NOMO-1 treated with dmso at 0.1 percent for 144 hours (cell line): ENCODE results near the gene LTBP2.

ENCODE experiments used
- DNase-seq: peaks from one replicate; lab custom pipeline; 2025; ENCODE audit not compliant: unreplicated experiment; lab: John Stamatoyannopoulos, UW

The LTBP2 gene

DNA sequence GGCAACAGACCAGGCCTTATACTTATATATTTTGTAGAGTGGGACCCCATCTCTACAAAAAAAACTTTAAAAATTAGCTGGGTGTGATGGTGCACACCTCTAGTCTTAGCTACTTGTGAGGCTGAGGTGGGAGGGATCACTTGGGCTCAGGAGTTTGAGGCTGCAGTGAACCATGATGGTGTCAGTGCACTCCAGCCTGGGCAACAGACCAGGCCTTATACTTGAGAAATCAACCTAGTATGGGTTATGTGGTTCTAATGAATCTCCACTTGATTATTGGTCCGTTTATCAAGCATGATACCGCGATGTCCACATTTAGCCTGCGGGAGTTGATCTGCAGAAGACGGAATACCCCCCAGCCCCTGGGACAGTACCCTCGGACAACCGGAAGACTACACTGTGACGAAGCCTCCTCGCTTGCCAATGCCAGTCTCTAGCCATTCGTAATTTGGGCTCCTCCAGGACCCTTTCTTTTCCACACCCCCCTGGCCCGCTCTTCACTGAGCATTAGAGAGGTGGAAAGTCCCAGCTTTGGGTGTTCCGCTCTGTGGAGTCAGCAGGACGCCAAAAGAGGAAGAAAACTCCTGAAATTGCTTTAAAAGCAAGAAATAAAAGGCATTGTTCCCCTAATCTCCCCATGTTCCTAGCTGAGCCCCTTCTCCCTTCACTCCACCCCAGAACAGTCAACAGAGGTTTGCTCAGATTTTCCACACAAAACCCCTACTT is 19.4 kb downstream of the LTBP2 start:
- DNase-seq = no peak

DNA sequence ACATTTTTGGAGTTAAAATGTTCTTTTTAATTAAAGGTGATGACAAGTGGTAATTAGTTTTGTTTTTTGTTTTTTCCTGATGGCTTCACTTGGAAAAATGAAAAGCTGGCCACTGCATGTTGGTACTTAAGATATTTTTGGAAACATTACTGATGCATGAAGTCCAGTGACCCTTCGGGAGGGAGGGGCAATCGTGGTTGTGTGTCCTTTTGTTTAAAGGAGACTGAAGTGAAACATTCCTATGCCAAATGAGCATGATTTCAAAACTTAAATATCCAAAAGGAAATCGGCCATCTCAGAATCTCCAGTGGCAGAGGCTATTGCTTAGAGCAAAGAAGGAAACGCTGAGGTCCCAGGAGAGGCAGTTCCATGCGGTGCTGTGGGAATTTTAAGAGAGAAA is 20.1 kb downstream of the LTBP2 start:
- no peak for DNase-seq

DNA sequence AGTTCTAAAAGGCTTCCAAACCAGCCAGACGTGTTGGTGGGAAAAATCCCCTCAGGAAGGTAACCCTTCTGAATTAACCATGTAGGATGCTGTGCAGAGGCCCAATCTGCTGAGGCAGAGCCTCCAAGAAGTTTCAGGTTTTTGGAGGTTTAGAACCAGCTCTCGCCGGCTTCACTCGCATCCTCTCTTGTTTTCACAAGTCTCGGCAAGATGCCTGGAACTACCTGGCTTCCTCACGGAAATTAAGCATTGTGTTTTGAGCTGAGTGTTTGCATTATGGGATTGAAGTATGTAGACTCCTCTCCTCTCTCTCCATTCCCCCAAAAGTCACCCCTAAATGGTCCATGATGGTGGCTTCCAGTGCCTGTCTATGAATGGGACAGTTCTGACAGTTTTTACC is 20.6 kb downstream of the LTBP2 start:
- no peak for DNase-seq

DNA sequence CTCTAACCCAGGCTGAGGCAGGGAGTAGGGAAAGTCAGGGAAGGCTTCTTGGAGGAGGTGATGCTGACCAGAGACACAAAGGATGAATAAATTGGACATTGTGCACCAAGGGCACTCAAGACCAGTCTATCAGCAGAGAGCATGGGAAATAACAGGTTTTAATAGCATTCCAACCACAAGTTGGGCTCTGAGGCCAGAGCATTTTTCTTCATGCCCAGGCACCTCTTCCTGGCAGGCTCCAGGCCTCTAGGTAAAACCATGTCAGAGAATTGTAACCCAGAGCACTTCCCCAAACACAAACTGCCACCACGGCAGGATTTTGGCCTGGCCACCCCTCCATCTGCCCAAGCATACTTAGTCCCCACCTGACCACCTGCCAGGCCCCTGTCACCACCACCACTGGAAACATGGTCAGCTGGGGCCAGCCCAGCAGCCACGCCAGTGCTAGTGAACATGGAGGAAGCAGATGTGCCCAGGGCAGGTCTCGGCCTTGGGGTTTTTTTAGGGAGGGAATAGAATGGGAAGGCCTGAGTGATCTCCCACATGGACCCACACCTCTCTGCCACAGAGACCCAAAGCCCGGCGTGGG is 22.7 kb downstream of the LTBP2 start:
- DNase-seq = no peak

DNA sequence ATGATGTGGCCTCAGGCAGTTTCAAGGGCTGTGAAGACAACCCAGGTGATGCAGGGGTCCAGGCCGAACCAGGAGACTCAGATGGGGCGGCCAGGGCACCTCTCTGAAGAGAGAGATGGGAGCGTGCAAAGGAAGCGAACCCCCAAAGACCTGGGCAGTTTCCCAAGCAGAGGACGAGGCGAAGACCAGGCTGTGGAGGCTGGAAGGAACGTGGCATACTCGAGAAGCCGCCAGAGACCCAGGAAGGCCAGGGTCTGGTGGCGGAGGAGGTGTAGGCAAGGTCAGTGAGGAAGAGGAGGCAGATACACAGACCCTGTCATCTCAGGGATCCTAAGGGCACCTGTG is 24.7 kb downstream of the LTBP2 start:
- DNase-seq = no peak

DNA sequence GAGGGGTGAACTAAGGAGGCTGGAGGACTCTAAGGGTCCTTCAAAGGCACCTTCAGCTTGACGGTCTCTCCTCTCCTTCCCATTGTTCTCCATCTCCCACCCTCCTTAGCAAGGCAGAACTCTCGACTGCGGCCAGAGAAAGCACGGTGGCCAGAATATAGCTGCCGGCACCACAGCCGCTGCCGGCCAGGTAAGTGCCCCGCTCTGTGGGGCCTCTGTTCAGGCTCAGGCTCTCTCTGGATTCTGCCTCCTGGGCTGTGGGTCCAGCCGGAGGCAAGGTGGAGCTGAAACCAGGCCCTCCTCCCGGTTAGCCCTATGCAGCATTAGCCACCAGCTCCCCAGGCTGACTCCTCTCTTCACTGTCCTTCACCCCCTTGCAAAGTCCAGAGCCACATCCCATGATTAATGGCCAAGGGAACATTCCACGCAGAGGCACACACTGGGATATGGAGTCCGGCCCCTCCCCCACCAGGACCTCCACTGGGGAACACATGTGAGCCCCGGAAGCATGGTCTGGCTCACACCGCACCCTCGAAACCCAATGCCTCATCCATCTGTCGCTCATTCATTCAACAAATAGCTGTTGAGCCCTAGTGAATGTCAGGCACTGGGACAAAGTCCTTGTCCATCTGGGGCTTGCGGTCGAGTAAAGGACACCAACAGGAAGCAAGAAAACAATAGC is 25.2 kb downstream of the LTBP2 start:
- DNase-seq = no peak

DNA sequence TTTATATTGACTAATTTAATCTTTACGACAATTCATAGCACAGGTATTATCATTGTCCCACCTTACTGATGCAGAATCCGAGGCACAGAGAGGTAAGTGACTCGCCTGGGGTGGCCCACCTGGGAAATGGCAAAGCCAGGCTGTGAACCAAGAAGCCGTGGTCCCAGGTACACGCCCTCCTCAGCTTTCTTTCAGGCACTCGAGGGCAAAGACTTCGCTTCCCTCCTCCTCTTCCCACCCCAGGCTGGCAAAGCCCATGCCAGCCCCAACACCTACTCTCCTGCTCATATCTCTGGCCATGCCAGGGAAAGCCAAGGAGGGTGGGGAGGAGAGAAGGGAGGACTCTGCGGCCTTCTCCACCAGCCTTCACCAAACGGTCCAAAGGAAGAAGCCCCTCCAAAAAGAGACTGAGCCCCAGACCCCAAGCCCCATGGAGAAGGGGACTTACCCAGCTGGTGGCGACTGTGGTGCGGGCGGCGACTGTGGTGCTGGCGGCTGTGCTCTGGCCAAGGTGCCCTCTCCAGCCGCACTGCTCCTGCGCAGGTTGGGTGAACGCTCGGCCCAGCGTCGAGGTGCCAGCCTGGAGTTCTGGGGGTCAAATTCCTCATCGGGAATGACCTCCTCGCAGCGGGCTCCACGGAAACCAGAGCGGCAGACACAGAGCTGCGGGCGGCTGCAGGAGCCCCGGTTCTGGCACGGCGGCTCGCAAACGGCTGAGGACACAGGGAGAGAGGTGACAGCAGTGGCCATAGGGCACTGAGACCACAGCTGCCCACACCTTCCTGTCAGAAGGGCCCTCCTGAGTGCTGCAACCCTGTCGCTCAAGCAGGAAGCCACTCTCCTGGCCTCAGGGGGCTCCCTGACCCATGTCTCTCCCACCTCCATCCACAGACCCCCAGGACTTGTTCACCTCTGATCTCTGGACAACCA is 26.4 kb downstream of the LTBP2 start:
- no peak for DNase-seq

DNA sequence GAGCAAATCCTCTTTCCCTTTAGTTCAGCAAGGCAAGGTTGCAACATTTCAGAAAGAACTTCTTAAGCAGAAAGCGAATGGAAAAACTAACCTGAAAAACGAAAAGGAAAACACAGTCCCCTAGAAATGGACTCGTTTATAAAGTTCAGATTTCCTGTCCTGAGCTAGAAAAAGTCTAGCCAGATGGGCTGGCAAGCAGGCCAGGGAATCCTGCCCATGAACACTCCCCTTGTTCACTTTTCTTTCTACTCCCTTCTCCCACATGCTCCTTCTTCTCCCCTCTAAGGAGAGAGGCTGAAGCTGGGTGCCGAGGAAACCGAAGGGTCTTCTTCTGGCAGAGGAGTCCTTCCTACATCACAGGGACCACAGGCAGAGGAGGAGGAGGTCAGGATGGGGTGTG is 27.1 kb downstream of the LTBP2 start:
- DNase-seq = no peak

DNA sequence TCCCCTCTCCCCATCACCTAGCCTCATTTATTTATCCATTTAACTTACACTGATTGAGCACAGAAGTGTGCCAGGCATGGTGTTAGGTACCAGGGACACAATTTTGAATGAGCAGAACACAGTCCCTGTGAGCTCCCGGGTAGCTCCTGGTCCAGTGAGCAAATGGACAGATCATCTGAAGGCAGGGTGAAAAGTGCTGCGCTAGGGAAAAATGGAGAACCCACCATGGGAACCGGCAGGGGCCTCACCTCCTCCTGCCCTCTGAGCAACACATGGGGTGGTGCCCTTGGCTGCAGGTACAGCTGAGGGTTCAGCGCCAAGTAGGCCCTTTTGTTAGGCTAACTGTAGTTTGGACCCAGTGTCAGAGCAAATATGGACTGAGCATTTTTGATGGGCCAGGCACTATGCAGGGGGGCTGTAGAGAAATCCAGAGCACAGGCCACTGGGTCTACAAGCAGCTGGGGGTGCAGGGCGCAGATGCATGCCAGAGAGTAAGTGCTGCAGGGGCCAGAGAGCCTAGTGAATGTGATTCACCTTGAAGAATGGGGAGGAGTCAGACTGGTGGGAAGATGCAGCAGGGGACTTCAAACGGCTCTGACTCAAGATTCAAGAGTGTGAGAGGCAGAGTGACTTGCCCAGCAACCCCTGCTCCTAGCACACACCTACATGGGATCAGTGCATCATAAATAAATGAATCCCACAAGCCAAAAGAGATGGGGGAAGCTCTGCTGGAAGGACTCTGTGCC is 28.2 kb downstream of the LTBP2 start:
- no peak for DNase-seq

DNA sequence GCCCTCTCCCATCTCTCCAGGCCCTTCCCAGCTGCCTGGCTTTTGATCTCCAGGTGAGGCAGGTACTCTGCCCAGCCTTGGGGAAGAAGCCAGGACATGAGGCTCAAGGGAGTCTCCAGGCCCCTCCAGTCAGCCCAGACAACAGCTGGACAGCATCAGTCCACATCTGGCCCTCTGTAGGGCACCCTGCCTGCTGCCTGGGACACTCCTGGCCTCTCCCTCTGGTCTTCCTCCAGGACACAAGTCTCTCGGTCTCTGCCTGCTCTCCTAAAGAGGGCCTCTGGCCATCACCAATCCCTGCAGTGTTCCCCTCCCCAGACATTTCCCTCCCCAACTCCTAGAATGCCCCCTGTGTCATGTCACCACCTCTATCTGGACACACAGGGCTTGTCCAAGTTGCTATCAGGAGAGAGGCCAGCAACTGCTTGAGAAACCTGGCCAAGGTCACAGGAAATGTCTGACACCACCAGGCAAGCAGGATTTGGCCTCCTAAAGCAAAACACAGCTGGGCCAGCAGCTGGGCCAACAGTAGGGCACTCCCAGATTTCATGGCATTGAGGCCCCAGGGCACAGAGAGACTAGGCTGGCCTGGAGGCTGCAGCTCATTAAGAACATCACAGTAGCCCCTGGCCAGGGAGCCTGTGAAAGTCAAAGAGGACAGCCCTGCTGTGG is 29.0 kb downstream of the LTBP2 start:
- DNase-seq = no peak

DNA sequence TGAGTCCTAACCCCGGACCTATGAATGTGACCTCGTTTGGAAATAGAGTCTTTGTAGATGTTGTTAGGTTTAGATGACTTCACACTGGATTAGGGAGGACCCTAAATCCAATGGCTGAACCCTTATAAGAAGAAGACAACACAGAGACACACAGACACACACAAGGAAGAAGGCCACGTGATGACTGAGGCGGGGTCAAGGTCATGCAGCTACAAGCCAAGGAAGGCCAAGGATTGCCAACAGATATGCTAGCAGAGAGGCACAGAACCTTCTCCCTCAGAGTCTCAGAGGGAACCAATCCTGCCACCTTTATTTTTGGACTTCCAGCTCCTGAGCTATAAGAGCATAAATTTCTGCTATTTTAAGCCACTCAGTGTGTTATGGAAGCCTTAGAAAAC is 31.8 kb downstream of the LTBP2 start:
- no peak for DNase-seq

DNA sequence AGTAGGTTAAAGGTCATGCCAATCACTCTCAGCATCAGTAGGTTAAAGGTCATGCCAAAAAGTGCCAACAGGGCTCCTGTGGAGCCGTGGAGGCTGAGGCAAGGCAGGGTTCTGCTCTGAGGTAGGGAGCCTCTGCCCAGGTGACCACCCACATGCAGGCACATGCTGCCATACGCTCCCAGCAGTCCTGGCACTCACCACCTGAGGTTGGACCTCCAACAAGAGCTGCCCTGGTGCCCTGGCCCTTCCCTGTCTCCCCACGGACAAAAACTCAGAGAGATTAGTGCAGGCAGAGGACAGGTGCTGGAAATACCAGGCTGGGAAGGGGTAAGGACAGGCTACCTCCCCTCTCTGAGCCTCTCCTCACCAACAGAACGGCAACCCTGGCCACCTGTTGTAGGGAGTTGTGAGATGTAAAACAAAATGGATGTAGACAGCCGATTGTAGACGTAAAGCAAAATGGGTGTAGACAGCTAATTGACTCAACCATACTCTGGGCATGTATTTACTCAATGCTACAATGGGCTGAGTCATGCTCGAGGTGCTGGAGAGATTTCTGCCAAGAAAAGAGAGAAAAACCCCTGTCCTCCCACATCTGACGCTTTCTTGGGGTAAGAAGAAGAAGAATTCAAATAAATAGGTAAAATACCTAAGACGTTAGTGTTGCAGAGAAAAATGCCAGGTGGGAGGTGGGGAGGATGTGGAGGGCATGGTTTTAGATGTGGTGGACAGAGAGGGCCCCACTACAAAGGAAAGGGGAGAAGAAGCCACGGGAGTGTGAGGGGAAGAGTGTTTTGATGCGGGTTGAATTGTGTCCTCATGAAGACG is 32.4 kb downstream of the LTBP2 start:
- DNase-seq = no peak

DNA sequence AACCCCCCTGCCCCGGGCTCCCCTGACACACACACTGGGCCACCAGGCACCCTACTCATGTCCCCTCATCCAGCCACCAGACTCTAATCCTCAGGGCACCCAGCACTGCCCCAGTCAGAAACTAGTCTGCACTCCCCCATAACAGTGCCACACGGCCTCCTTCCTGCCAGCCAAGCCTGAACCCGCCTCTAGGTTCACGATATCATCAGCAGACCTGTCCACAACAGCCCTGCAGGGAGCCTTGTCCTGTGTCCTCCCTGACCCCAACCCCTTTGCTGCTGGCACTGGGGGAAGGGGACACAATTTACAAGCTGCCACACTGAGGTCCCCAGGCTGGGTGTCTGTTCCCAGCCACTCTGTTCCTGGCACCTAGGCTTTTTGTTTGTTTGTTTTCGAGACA is 33.6 kb downstream of the LTBP2 start:
- DNase-seq = no peak

DNA sequence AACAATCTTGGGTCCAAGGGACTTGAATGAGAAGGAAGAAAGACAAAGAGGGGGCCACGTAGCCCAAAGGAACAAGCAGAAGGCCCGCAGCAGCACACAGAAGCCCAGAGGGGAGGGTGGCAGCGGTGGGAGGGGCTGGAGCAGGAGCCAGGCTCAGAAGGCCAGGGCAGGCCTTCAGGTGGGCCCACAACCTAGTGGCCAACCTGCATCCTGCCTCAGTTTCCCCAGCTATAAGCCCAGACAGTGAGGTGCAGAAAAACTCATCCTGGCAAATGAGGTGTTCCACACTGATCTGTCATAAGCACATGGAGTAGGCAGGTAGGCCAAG is 34.1 kb downstream of the LTBP2 start:
- DNase-seq = no peak

DNA sequence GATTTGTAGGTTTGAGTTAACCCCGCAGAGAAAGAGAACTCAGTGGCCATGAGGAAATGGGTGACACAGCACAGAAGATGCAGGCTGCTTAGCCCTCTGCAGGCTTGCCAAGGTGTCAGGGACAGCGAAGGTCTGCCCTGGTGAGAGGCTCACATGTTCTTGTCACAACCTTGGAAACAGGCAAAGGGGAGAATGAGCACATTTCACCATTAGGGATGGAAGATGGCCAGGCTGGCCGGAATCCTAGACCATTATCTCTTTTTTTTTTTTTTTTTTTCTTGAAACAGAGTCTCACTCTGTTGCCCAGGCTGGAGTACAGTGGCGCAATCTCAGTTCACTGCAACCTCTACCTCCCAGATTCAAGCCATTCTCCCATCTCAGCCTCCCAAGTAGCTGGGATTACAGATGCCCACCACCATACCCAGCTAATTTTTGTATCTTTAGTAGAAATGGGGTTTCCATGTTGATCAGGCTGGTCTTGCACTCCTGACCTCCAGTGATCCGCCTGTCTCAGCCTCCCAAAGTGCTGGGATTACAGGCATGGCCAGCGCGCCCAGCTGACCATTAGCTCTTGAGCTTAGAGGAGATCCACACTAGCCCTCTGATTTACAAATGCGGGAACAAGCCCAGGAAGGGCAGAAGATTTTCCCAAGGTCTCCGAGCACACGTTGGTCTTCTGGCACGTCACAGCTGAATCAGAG is 34.6 kb downstream of the LTBP2 start:
- no peak for DNase-seq

DNA sequence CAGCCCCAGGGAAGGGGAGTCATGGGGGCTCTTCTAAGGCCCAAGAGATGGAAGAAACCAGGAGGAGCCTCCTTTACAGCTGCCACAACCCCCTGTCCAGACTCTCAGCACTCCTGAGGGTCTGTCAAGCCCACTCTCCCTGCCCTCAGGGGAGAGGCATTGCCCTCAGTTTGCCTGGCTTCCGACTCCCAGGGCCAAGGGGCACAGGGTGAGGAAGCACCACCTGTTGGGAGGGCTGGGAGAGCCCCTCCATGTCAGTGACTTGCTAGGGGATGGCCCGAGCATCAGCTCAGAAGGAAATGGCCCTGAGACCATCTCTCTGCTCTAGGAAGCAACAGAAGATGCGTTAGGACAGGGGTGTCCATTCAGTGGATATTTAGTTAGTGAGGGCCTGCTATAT is 36.1 kb downstream of the LTBP2 start:
- DNase-seq = no peak

DNA sequence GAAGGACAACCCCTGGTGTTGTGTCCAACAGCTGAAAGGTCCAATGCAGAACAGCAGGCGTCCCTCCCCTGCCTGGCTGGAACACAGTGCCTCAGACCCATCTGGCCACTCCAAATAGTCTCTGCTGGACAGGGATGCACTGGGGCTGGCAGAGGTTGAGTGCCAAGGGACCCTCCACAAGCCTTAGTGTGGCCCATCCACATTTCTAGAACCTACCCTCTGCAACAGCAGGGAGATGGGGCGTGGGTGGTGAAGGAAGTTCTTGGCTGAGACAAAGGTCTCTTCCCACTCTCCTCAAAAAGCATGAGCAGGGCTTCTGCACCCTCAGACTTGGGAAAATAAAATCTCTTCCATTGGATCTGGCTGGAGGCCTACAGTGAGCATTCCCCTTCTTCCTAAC is 36.5 kb downstream of the LTBP2 start:
- no peak for DNase-seq

DNA sequence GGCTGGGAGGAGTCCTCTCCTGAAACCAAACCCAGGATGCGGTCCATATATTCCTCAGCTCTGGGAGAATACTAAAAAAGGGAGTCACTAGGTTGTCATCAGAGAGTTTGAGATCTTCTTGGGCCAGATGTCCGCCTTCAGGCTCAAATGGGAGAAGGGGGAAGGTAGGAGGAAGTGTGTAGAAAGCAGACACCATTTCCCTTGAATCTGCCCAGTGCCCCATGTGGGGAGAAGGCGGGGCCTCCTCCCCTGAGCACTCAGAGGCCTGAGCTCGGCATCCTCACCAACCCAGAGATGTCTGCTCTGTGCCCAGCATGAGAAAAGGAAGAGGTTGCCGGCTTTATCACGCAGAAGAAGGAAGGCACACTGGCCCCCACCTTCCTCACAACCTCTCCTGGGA is 37.3 kb downstream of the LTBP2 start:
- no peak for DNase-seq

DNA sequence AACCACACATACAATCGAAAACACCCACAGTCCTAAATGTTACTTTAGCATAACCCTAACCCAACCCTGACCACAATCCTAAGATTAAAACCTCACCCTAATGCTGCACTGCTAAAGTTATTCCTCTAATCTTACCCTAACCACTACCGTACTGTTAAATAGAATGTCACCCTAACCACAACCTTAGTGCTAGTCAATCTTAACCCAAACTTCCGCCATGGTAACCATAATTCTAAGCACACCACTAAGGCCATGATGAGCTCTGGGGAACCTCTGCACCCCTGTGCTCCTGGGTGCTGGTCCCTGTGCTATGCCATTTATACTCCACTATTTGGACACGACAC is 38.0 kb downstream of the LTBP2 start:
- no peak for DNase-seq
